ENCODE measurements around the gene SKAP1. TPM values are rescaled to one million over a fixed set of nuclear protein-coding genes. Genes with fewer than 3 reads are reported as not detected.

SKAP1 gene
- total RNA-seq, 1 donor from 2014 or later: 1.1 TPM

DNA sequence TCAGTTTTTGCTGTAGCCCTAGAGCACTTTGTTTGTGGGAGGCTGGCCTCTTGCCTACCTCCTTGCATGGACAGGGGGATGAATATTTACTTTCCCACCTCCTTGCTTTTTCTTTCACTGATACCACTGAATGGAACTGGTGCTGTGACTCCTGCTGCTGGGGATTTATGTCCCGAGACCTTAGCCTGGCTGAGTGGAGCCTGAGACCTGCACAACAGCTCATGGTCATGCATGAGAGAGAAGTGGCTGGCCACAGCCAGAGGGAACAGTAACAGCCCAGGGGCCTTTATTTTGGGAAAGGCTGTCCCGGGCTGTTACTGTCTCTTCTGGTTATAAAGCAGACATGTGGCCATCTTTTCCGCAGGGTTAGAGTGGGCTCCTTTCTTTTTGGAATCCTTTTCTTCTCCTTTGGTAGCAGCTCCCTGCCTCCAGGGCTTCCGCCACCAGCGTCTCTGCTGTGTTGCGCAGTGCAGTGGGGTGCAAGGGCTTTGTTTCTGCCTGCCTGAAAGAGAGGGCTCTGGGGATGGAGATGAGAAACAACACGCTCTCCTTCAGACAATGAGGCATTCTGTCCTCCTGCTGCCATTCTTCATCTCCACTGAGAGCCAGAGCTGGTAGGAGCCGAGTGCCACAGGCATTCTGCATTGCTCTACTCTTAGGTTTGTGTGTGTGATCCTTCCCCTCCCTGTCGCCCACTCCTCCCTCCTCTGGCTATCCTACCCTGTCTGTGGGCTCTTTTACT, 307.9 kb downstream of the SKAP1 start:
- DNase-seq (ENCODE audit: low spot score): no peak

DNA sequence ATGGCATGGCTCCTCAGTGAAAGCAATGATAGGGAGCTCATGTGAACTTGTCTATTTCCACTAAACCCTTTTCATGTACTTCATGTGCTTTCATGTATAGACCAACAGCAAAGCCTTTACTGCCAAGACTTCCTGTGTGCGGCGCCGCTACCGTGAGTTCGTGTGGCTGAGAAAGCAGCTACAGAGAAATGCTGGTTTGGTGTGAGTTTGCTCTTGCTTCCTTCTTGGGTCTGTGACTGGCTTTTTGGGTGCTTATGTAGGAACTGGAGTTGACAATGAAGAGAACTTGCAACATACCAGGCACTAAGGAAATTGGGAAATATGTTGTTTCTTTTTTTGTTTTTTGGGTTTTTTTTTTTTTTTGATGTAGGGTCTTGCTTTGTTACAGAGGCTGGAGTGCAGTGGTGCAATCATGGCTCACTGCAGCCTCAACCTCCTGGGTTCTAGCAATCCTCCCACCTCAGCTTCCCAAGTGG, 316.8 kb downstream of the SKAP1 start:
- peak; percentile 35 for DNase-seq (ENCODE audit: low spot score)

DNA sequence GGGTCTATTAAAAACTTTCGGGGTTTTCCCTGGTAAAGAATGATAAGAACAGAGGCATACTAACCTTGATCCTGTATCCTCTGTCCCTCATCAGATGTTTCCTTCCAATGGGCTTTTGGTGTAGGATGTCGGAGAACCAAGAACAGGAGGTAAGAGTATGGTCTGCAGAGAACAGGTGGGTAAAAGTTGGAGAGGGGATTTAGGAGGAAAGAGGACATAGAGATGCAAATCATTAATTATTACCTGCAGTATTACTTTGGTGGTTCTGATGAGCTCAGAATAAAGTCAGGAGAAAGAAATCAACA, 318.1 kb downstream of the SKAP1 start:
- DNase-seq (ENCODE audit: low spot score): no peak

DNA sequence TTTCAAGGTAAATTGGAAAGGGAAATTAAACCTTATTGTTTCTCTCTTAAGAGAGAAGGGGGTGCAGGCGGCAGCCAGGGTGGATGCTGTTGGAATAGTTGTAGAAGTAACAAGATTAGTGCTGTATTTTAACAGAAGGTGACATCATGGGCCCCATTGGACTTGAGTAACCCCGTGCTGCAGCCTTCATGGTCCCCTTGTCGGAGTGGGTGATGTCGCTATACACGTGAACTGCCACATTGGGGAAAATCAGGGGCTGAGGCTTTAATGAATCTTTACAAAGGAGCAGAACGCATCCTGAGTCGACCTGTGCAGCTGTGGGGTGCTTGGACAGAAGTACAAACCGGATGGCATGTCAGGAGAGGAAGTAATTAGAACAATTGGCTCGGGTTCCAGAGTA, 319.3 kb downstream of the SKAP1 start:
- no peak for DNase-seq (ENCODE audit: low spot score)

DNA sequence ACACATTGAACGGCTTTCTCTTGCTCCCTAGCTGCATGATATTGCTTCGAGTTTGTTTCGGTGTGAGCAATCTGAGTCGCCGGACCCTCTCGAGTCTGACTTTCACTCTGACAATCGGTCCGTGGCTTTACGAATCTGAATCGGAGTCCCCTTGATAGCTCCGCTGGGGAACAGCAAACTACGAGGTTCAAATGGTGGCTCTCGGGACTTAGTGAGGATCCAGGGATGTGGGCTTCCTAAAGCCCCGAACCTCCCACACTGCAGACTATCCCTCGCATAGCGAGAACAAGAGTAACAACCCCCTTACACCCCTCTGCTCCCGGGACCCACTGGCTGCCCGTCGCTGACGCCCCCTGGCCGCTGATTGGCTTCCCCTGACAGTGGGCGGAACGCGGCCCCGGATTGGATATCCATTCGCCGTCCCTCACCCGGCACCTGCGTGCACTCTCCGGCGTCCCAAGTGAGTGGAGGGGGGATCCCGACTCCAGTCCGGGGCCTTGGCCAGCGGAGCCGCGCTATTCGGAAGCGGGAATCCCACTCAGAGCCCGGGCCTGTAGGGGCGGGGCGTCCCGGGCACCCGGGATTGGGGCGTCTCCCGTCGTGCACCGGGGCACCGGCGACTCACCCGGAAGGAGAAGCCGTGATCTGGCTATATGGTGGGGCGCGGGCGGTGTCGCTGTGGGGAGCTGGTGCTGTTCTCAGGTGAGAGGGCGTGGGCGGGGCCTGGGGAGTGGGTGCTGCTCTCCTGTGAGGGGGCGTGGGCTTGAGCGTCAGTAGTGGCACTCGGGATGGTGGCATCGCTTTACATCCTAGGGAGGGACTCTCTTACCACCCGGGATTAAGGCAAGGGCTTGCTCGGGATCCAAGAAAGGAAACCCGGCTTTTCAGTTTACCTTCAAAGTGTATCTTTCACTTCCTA, 322.6 kb downstream of the SKAP1 start, which contains the start of gene SNX11:
SNX11 (plus strand) TSS at position 630 of the 919 bp plus-strand sequence. CDS start 4,278 bp downstream, outside the sequence.
- peak; percentile 95 for DNase-seq (ENCODE audit: low spot score)

DNA sequence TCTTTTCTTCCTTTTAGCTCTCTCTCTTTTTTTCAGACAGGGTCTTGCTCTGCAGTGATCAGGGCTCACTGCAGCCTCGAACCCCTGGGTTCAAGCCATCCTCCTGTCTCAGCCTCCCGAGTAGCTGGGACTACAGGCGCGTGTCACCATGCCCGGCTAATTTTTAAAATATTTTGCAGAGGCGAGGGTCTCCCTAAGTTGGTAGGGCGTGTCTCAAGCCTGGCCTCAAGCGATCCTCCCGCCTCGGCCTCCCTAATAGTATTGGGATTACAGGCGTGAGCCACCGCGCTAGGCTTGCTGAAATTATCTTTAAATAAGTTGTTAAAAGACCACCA, 323.2 kb downstream of the SKAP1 start:
- no peak for DNase-seq (ENCODE audit: low spot score)

DNA sequence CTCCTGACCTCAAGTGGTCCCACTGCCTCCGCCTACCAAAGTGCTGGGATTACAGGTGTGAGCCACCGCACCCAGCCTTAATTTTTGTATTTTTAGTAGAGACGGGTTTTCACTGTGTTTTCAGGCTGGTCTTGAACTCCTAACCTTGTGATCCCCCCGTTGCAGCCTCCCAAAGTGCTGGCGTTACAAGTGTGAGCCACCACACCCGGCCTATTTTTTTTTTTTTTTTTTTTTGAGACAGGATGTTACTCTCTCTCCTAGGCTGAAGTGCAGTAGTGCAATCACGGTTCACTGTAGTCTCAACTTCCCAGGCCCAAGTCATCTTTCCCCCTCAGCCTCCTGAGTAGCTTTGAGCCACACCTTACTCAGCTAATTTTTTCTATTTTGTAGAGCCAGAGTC, 325.6 kb downstream of the SKAP1 start:
- no peak for DNase-seq (ENCODE audit: low spot score)

DNA sequence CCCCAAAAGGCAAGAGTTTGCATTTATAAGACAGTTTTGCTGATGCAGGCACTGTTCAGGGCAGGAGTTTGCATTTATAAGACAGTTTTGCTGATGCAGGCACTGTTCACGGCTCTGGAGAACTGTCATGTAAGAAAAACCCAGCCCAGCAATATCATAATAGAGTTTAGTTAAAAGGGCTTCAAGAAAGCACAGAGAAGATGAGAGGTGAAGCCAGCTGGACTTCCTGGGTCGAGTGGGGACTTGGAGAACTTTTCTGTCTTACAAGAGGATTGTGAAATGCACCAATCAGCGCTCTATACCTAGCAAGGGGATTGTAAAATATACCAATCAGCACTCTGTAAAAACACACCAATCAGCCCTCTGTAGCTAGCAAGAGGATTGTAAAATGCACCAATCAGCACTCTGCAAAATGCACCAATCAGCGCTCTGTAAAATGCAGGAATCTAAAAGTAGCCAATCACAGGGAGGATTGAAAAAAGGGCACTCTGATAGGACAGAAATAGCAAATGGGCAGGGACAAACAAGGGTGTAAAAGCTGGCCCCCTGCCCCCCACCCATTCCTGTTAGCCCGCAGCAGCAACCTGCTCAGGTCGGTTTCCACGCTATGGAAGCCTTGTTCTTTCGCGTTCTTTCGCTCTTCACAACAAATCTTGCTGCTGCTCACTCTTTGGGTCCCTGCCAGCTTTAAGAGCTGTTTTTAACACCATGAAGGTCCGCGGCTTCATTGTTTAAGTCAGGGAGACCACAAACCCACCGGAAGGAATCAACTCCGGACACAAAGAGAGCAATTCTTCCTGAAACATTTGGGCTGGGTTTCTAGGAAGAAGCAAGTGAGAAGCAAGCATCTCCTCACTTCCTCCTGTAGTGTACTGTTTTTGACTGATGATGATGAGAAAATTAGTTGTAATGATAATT, 327.0 kb downstream of the SKAP1 start:
- DNase-seq (ENCODE audit: low spot score): no peak

DNA sequence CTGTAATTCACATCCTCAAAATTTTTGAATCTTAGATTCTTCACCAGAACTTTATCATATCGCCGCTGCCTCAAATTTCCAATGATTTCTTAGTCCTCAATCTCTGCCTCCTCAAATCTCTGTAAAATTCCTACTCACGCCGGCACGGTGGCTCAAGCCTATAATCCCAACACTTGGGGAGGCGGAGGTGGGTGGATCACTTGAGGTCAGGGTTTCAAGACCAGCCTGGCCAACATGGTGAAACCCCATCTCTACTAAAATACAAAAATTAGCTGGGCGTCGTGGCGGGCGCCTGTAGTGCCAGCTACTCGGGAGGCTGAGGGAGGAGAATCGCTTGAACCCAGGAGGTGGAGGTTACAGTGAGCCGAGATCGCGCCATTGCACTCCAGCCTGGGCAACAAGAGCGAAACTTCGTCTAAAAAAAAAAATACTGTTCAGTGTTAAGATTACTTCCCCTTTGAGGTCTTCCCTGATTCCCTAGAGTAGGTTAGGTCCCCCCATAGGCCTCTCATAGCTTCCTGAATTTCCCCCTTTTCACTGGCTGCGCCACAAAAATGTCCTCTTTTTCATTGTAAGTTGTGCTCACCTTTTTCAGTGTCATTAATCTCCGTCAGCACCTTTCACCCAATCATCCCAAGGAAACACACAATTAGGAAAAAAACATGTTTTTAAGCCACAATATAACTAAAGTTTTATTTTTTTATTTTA, 327.8 kb downstream of the SKAP1 start:
- no peak for DNase-seq (ENCODE audit: low spot score)

DNA sequence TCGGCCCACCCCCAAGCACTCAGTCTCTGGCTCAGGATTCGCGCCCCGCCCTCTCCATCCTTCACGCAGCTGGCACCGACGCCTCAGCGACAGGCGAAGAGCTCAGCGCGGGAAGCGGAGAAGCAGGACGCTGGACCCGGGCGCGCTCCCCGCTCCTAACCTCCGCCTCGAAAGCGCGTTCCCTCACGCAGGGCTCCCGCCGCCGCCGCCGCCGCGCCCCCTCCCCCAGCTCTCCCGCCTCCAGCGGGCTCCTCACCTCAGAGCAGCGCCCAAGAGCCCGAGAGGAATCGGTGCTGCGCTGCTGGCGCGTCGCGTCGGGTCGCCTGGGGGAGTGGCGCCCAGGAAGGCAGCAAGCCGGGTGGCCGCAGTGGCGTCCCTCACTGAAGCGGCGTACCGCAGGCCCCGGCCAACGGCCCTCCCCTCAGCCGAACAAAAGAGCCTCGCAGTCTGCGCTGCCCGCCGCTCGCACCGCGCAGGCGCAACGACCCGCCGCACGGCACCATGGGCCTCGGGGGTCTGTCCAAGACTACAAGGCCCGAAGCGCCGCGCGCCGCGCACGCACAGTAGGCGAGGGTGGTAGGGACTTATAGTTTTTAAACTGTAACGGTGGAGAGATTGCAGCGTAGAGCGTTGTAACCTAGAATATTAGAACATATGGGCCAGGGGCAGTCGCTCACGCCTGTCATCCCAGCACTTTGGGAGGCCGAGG, 328.8 kb downstream of the SKAP1 start, which contains the start of gene CBX1:
CBX1 (minus strand) TSS at position 467 of the 709 bp plus-strand sequence. CDS start 24,474 bp downstream, outside the sequence.
- peak; percentile 98 for DNase-seq (ENCODE audit: low spot score)

DNA sequence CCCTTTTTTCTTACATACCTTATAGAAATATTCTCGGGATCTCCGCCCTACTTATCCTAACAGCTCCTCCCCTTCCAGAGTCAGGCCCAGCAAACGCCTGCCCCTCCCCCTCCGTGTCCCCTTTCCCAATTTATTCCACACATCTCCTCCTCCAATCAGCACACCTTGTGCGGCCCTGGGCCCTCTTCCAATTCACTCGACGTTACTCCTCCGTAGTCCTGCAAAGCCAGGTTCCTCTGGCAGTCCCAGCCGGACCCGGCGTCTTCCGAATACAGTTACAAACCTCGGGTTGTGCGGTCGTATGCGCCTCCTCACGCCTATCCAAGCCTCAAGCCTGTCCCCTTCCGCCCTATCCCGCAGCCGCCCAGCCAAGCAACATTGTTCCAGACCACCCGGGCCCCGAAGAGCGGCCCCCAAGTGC, 329.4 kb downstream of the SKAP1 start:
- DNase-seq (ENCODE audit: low spot score): no peak

DNA sequence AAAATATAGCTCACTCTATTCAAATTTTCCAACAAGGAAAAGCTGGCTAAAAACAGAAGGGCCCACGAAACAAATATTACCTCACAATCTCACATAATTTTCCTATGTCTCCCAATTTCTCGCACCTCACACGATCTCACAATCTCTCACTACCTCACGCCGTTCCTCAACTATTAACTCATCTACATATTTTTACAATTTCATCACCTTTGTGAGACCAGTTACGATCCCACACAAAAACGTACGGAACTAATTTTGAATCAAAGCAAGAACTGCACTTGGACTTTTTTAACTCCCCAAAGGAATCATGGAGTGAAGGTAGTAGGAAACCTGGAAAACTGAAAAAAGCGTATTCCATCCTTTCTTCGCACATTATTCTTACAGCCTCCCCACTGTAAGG, 329.9 kb downstream of the SKAP1 start:
- no peak for DNase-seq (ENCODE audit: low spot score)

DNA sequence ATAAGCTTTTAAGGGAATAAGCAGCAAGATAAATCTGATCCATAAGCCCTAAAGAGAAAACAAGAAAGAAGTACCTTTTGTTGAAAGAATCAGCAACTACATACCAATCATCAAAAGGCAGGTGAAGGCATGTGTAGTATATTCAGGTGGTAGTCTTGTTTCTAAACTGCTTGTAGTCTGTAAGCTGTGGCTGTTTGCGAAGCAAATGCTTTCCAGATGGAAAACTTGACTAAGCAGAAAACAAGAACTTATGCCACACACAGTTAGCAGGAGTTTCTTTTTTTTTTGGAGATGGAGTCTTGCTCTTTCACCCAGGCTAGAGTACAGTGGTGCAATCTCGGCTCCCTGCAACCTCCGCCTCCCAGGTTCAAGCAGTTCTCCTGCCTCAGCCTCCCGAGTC, 334.4 kb downstream of the SKAP1 start:
- no peak for DNase-seq (ENCODE audit: low spot score)

DNA sequence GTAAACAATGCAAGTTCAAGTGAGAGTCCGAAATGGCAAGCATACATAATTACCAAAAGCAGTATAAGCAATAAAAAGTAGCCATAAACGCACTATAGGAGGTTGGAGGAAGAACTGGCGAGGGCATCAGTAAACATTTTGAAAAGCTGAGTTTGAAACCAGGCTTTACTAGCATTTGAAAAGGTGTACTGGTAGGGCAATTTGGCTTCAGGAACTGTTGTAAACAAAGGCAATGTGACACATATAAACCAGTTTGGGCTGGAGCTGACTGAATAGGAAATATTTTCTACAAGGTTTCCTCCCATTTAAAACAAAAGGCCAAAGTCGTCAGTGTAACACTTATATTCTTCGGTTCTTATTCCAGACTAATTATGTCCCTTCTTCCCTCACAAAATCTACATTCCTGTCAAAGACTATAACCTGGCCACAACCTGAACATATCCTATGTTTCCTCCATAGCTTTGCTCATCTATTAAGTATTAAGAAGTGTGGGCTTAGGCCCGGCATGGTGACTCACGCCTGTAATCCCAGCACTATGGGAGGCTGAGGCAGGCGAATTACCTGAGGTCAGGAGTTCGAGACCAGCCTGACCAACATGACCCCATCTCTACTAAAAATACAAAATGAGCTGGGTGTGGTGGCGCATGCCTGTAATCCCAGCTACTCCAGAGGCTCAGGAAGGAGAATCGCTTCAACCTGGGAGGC, 336.5 kb downstream of the SKAP1 start:
- DNase-seq (ENCODE audit: low spot score): peak; percentile 9

DNA sequence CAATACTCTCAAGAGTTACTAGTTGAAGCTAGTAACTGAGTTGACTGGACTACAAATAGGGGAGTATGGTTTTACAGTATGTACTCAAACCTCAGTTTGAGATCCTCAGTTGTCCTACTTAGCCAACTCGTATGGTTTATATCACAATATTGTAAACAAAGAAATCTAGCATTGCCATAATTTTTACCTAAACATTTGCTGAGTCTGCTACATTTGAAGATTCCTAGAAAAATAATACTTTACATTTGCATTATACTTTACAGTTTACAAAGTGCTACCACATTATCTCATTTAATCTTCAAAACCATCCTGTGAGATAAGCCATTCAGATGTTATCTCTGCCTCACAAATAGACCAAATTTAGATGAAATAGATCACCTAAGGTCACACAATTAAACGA, 345.1 kb downstream of the SKAP1 start:
- no peak for DNase-seq (ENCODE audit: low spot score)

Measured in mesenteric fat pad (tissue), 1 donor.